IPS-NIHi7 (cell line): ENCODE measurements around the gene CDT1.

Experiments used
- DNase-seq: peaks from one replicate; pipeline ENCODE4 v3.0.0; 2012; ENCODE audit warnings: mixed read lengths; ENCODE audit errors: extremely low spot score

The CDT1 gene

GRCh38 chr16:88803264-88803987, at the start of gene CDT1:
Gene CDT1, plus strand, starts transcription at chr16:88803789. Its CDS starts 43 bp downstream, at chr16:88803832.
- DNase-seq = peak; percentile 97

- no peak for DNase-seq
Measured at GRCh38 chr16:88754109-88754911, 49.3 kb upstream of the CDT1 start.

- DNase-seq = peak; percentile 76
Measured at GRCh38 chr16:88754912-88755744, 48.5 kb upstream of the CDT1 start.

GRCh38 chr16:88755745-88756443, 47.7 kb upstream of the CDT1 start:
- DNase-seq = no peak

- no peak for DNase-seq
Measured at GRCh38 chr16:88758227-88758943, 45.2 kb upstream of the CDT1 start.

GRCh38 chr16:88758944-88759244, 44.7 kb upstream of the CDT1 start:
- no peak for DNase-seq

- DNase-seq = peak; percentile 79
Measured at GRCh38 chr16:88759245-88759975, 44.2 kb upstream of the CDT1 start.

- DNase-seq = no peak
Measured at GRCh38 chr16:88759976-88760350, 43.6 kb upstream of the CDT1 start.

- DNase-seq = no peak
Measured at GRCh38 chr16:88760424-88761142, 43.0 kb upstream of the CDT1 start.

- no peak for DNase-seq
Measured at GRCh38 chr16:88761143-88761534, 42.5 kb upstream of the CDT1 start.

GRCh38 chr16:88761830-88762229, 41.8 kb upstream of the CDT1 start:
- no peak for DNase-seq

- DNase-seq = no peak
Measured at GRCh38 chr16:88762258-88762870, 41.2 kb upstream of the CDT1 start.

GRCh38 chr16:88762941-88763340, 40.6 kb upstream of the CDT1 start:
- DNase-seq = no peak

GRCh38 chr16:88763502-88764053, 40.0 kb upstream of the CDT1 start:
- DNase-seq = peak; percentile 80

- DNase-seq = no peak
Measured at GRCh38 chr16:88764080-88764479, 39.5 kb upstream of the CDT1 start.

GRCh38 chr16:88764913-88765349, 38.7 kb upstream of the CDT1 start:
- no peak for DNase-seq

GRCh38 chr16:88766975-88767374, 36.6 kb upstream of the CDT1 start:
- no peak for DNase-seq

GRCh38 chr16:88767546-88768070, 36.0 kb upstream of the CDT1 start:
- no peak for DNase-seq
